HepG2 (cell line): ENCODE results near the gene KIRREL3. TPM values are rescaled to one million over a fixed set of nuclear protein-coding genes. Genes with fewer than 3 reads are reported as not detected.

Experiments used
- ATAC-seq: fragments of 200-7000 bp; cut with Tn5 transposase; 3 replicates; pipeline ENCODE4 v1.9.1; 2020; ENCODE audit warnings: mild to moderate bottlenecking, moderate library complexity
- BruUV-seq: library from RNA; stranded (reverse); fragments of 400-500 nt; replicated peaks from 2 replicates; lab custom pipeline; 2021; lab: Mats Ljungman, UMichigan
- CTCF ChIA-PET: fragments of 300-600 bp; formaldehyde crosslinking; extraction: SDS; loops from one replicate; lab custom pipeline; 2021; ENCODE audit warnings: low total read pairs, inconsistent platforms, low intra/inter-chr PET ratio; lab: Yijun Ruan, JAX
- POLR2A ChIA-PET: fragments of 350-600 bp; sonication (Branson Sonifier 250); formaldehyde crosslinking; loops from one replicate; lab custom pipeline; 2020; ENCODE audit warnings: antibody characterized with exemption, inconsistent platforms; lab: Yijun Ruan, JAX
- DNase-seq: peaks from one replicate; pipeline ENCODE4 v3.0.0-alpha.2; 2015; ENCODE audit warnings: low spot score
- FAIRE-seq: peaks from 3 replicates; lab custom pipeline; 2011; peaks lifted over from hg19 to GRCh38; lab: Jason Lieb, UNC
- H2AFZ ChIP-seq: one replicate; pipeline ENCODE4 v1.6.1; 2011; ENCODE audit warnings: low read length, inconsistent platforms
- H3K27ac ChIP-seq: fragments of 300-600 bp; 3 replicates; pipeline ENCODE4 v1.8.0; 2011; ENCODE audit warnings: mixed run types, mild to moderate bottlenecking, mixed read lengths, low read length, inconsistent platforms; ENCODE audit not compliant: insufficient read depth; ENCODE audit errors: extremely low read length
- H3K27me3 ChIP-seq, 2 experiments: fragments of 200-600 bp in 1 of 2; 2 replicates in 1 of 2; 3 replicates in 1 of 2; pipeline versions ENCODE4 v1.6.0 to v1.8.0; 2011; ENCODE audit warnings: low read length in 2 of 2, mild to moderate bottlenecking in 2 of 2, moderate library complexity in 2 of 2, inconsistent platforms in 1 of 2; ENCODE audit not compliant: insufficient read depth in 2 of 2, control insufficient read depth in 1 of 2
- H3K36me3 ChIP-seq, 2 experiments: fragments of 200-600 bp in 1 of 2; replicated peaks in 1 of 2; 2 replicates in 1 of 2; 3 replicates in 1 of 2; pipeline versions ENCODE4 v1.5.1 to v1.8.0; 2011; ENCODE audit warnings: low read length in 2 of 2, inconsistent platforms in 1 of 2; ENCODE audit not compliant: insufficient read depth in 2 of 2, control insufficient read depth in 1 of 2
- H3K4me1 ChIP-seq: 2 replicates; pipeline ENCODE4 v1.5.1; 2012; ENCODE audit warnings: low read length, inconsistent platforms; ENCODE audit not compliant: insufficient read depth
- H3K4me2 ChIP-seq: 2 replicates; pipeline ENCODE4 v1.6.0; 2011; ENCODE audit warnings: low read depth, low read length, inconsistent platforms
- H3K4me3 ChIP-seq, 3 experiments: fragments of 200-600 bp in 1 of 3; sonication (generic), shearing (Covaris generic) in 1 of 3; replicated peaks in 1 of 3; 2 replicates each; pipeline ENCODE4 v1.5.1; 2011 to 2016; ENCODE audit warnings: low read length in 3 of 3, inconsistent platforms in 2 of 3, low read depth in 2 of 3, mild to moderate bottlenecking in 2 of 3, control low read depth in 1 of 3, mixed read lengths in 1 of 3; ENCODE audit not compliant: insufficient read depth in 1 of 3
- H3K79me2 ChIP-seq: one replicate; pipeline ENCODE4 v1.6.1; 2011; ENCODE audit warnings: low read length, inconsistent platforms; ENCODE audit not compliant: insufficient read depth
- H3K9ac ChIP-seq: 2 replicates; pipeline ENCODE4 v1.6.0; 2011; ENCODE audit warnings: mild to moderate bottlenecking, low read depth, low read length, inconsistent platforms; ENCODE audit not compliant: insufficient read depth
- H3K9me3 ChIP-seq: 2 replicates; pipeline ENCODE4 v1.5.1; 2012; ENCODE audit warnings: mild to moderate bottlenecking, low read length
- H4K20me1 ChIP-seq: 2 replicates; pipeline ENCODE4 v1.6.0; 2011; ENCODE audit warnings: inconsistent platforms, mild to moderate bottlenecking, low read length, moderate library complexity; ENCODE audit not compliant: insufficient read depth
- ZNF275 ChIP-seq: sonication (generic); formaldehyde crosslinking; IDR thresholded peaks from 2 replicates; pipeline ENCODE4 v1.8.0; 2022; ENCODE audit warnings: missing genetic modification reagents, mild to moderate bottlenecking, inconsistent platforms, borderline replicate concordance
- ZNF512B ChIP-seq: sonication (generic); formaldehyde crosslinking; IDR thresholded peaks from 2 replicates; pipeline ENCODE4 v1.5.1; 2020; ENCODE audit warnings: missing genetic modification reagents, mild to moderate bottlenecking, borderline replicate concordance
- ZNF614 ChIP-seq: IDR thresholded peaks from 2 replicates; pipeline ENCODE4 v1.6.1; 2018; ENCODE audit warnings: missing biosample characterization, missing genetic modification reagents, inconsistent platforms, borderline replicate concordance
- WGBS: methylation state at CpG from one replicate; pipeline ENCODE4 v1.1.6; 2017; ENCODE audit warnings: low lambda C conversion rate; 5-methylcytosine and 5-hydroxymethylcytosine counted together
- in situ Hi-C: cut with HindIII; loops from 2 replicates; pipeline ENCODE4 v1.10.0; 2017; ENCODE audit warnings: low pct_unique_long_range_greater_than_20kb; ENCODE audit not compliant: extremely low pct_ligation_motif_present
- intact Hi-C: fragments of 100-400 bp; cut with micrococcal nuclease; formaldehyde crosslinking; loops from one replicate; pipeline ENCODE4 v1.10.0; 2022; ENCODE audit not compliant: unreplicated experiment
- polyA plus RNA-seq, 8 experiments: library from polyadenylated mRNA; depleted of rRNA in 3 of 8; stranded (reverse) in 7 of 8; unstranded in 1 of 8; fragments of >200 nt; fragmentation: Illumina TruSeq in 4 of 8; extraction: Trizol in 4 of 8; gene quantifications; 2 replicates each; pipeline versions ENCODE4 v1.2.1 to v1.2.3, GENCODE V29; 2011 to 2016; ENCODE audit warnings: low read depth in 4 of 8, missing spikeins in 1 of 8, mixed read lengths in 1 of 8; ENCODE audit not compliant: insufficient read depth in 1 of 8
- total RNA-seq, 5 experiments: library from RNA; depleted of rRNA; stranded (reverse); fragments of >200 nt; fragmentation: Illumina TruSeq; extraction: Trizol; gene quantifications; 2 replicates each; pipeline ENCODE4 v1.2.3, GENCODE V29; 2016; ENCODE audit warnings: low read depth in 1 of 5

The KIRREL3 gene
- total and polyA plus RNA-seq, 2 of the 13 experiments (the other 11 are each of a cell fraction or from before 2014, with no cell fraction given), result not detected

GRCh38 chr11:126525216-126525615 lies 475.4 kb downstream of the KIRREL3 start (continued):
- no peak for TF ChIP-seq ZNF512B
- no peak for TF ChIP-seq ZNF614

GRCh38 chr11:126523441-126524205 lies 476.9 kb downstream of the KIRREL3 start:
- no peak for FAIRE-seq
- ChIA-PET CTCF (no interaction called here), POLR2A (no interaction called here)
- H3K4me3 ChIP-seq, result no peak overlapping the region
- no peak overlapping the region for H3K27ac ChIP-seq
- H3K79me2 ChIP-seq, result no peaks in the 10 kb centered on the region
- peaks cover 5 to 67% of the 10 kb centered on the region in 2 experiments for H3K27me3 ChIP-seq
- no TSS peak for BruUV-seq
- in situ Hi-C loops, result no loop called here
- no peak overlapping the region for H3K4me2 ChIP-seq
- WGBS, result 6% methylated on average over 3 of the region's 4 CpGs
- no peak overlapping the region for H2AFZ ChIP-seq
- intact Hi-C loops, result no loop called here
- H3K9ac ChIP-seq, result no peak overlapping the region
- no peak for ATAC-seq
- H4K20me1 ChIP-seq, result no peaks in the 10 kb centered on the region
- H3K9me3 ChIP-seq, result no peaks in the 10 kb centered on the region
- H3K4me1 ChIP-seq, result no peaks in the 10 kb centered on the region
- H3K36me3 ChIP-seq, result no peaks in the 10 kb centered on the region
- TF ChIP-seq ZNF275, result no peak
- DNase-seq, result no peak
